Lung (tissue), 12 donors: Measurements from ENCODE around the gene HSP90AB1. TPM values are rescaled to one million over a fixed set of nuclear protein-coding genes. Genes with fewer than 3 reads are reported as not detected.

Experiments
- ATAC-seq: fragments of 200-7000 bp; cut with Tn5 transposase; one replicate; pipeline ENCODE4 v1.9.1; 2020; ENCODE audit warnings: moderate number of reproducible peaks; ENCODE audit not compliant: insufficient read depth, low FRiP score
- DNase-seq, 3 donors: peaks; one replicate each; pipeline ENCODE4 v3.0.0-alpha.2; 2013 to 2017
- H3K27ac ChIP-seq, 2 donors: one replicate each; pipeline ENCODE4 v1.5.1; 2013; ENCODE audit warnings: mild to moderate bottlenecking in 2 of 2, moderate library complexity in 2 of 2, control low read depth in 1 of 2, inconsistent platforms in 1 of 2, low read depth in 1 of 2, low read length in 1 of 2
- H3K27me3 ChIP-seq, 3 donors: one replicate each; pipeline ENCODE4 v1.5.1; 2013; ENCODE audit warnings: low read length in 2 of 3; ENCODE audit not compliant: control insufficient read depth in 3 of 3, insufficient read depth in 3 of 3
- H3K36me3 ChIP-seq, 4 donors: one replicate each; pipeline ENCODE4 v1.5.1; 2013; ENCODE audit warnings: low read length in 4 of 4, mild to moderate bottlenecking in 1 of 4, moderate library complexity in 1 of 4; ENCODE audit not compliant: control insufficient read depth in 4 of 4, insufficient read depth in 4 of 4
- H3K4me1 ChIP-seq, 5 donors: one replicate each; pipeline ENCODE4 v1.5.1; 2013; ENCODE audit warnings: low read length in 5 of 5, mild to moderate bottlenecking in 2 of 5, moderate library complexity in 1 of 5; ENCODE audit not compliant: control insufficient read depth in 5 of 5, insufficient read depth in 5 of 5
- H3K4me3 ChIP-seq: one replicate; pipeline ENCODE4 v1.5.1; 2013; ENCODE audit warnings: mild to moderate bottlenecking, control low read depth, moderate library complexity
- H3K9ac ChIP-seq, 2 donors: one replicate each; pipeline ENCODE4 v1.5.1; 2013; ENCODE audit warnings: low read length in 2 of 2, control low read depth in 1 of 2; ENCODE audit not compliant: insufficient read depth in 1 of 2
- H3K9me3 ChIP-seq, 4 donors: one replicate each; pipeline ENCODE4 v1.5.1; 2013; ENCODE audit warnings: low read length in 3 of 4, mild to moderate bottlenecking in 1 of 4, moderate library complexity in 1 of 4; ENCODE audit not compliant: control insufficient read depth in 4 of 4, insufficient read depth in 3 of 4
- WGBS, 2 donors: extraction: QIAGEN DNeasy Blood & Tissue Kit; methylation state at CpG; one replicate each; pipeline ENCODE4 v1.1.7; 2013; 5-methylcytosine and 5-hydroxymethylcytosine counted together
- polyA plus RNA-seq, 2 donors: library from polyadenylated mRNA; stranded (reverse); fragments of 200-250 nt; gene quantifications; one replicate each; pipeline ENCODE4 v1.2.1, GENCODE V29; 2013
- total RNA-seq, 2 donors: library from RNA; depleted of rRNA in 1 of 2; stranded (reverse); fragments of >200 nt in 1 of 2; gene quantifications; one replicate each; pipeline ENCODE4 v1.2.1, GENCODE V29; 2014 to 2021
- TF ChIP-seq, protein P1 (sequence below): IDR thresholded peaks from 2 replicates; pipeline ENCODE4 v1.5.1; 2012; ENCODE audit warnings: mild to moderate bottlenecking; ENCODE audit errors: control extremely low read depth, extremely low read depth
- donor health status: control.
- donor health status: control.
- donor health status: Bipolar disorder and iron deficiency.
- donor health status: healthy.
- donor health status: DM: yes; HTN: yes; CAD: no.

The HSP90AB1 gene
- total and polyA plus RNA-seq, 4 donors = 289 to 700 (median 509) TPM

- H3K4me1 ChIP-seq = peaks cover 0 to 31% (median 12%) of the 10 kb centered on the region in 5 donors
- no peaks in the 10 kb centered on the region for H3K27me3 ChIP-seq
- H3K4me3 ChIP-seq = no peak overlapping the region
- no peak for DNase-seq
- ATAC-seq = no peak
- peaks cover 10 to 35% (median 26%) of the 10 kb centered on the region in 4 donors for H3K36me3 ChIP-seq
- H3K9me3 ChIP-seq = no peaks in the 10 kb centered on the region
- H3K9ac ChIP-seq = no peak overlapping the region
- H3K27ac ChIP-seq = peak overlapping the region; percentile 89
- WGBS, 2 donors = 84 to 88% methylated on average over 9 of the region's 9 CpGs
- TF ChIP-seq, protein P1, sequence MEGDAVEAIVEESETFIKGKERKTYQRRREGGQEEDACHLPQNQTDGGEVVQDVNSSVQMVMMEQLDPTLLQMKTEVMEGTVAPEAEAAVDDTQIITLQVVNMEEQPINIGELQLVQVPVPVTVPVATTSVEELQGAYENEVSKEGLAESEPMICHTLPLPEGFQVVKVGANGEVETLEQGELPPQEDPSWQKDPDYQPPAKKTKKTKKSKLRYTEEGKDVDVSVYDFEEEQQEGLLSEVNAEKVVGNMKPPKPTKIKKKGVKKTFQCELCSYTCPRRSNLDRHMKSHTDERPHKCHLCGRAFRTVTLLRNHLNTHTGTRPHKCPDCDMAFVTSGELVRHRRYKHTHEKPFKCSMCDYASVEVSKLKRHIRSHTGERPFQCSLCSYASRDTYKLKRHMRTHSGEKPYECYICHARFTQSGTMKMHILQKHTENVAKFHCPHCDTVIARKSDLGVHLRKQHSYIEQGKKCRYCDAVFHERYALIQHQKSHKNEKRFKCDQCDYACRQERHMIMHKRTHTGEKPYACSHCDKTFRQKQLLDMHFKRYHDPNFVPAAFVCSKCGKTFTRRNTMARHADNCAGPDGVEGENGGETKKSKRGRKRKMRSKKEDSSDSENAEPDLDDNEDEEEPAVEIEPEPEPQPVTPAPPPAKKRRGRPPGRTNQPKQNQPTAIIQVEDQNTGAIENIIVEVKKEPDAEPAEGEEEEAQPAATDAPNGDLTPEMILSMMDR = no peak
Measured at GRCh38 chr6:44258325-44258863, 11.5 kb downstream of the HSP90AB1 start.

- TF ChIP-seq, protein P1 = no peak
- no peak overlapping the region for H3K4me3 ChIP-seq
- WGBS, 2 donors = 93 to 97% methylated on average over 3 of the region's 3 CpGs
- H3K27me3 ChIP-seq = no peaks in the 10 kb centered on the region
- DNase-seq = no peak
- peaks cover 5 to 33% (median 22%) of the 10 kb centered on the region in 4 donors for H3K36me3 ChIP-seq
- no peaks in the 10 kb centered on the region for H3K9me3 ChIP-seq
- no peak overlapping the region for H3K9ac ChIP-seq
- no peak for ATAC-seq
- no peak overlapping the region for H3K27ac ChIP-seq
- peaks cover 0 to 36% (median 17%) of the 10 kb centered on the region in 5 donors for H3K4me1 ChIP-seq
Measured at GRCh38 chr6:44258921-44259320, 12.0 kb downstream of the HSP90AB1 start.

- ATAC-seq (no peak), DNase-seq (no peak)
- Histone ChIP-seq H3K4me1 (peaks cover 6 to 45% (median 17%) of the 10 kb centered on the region in 5 donors), H3K9me3 (no peaks in the 10 kb centered on the region), H3K9ac (no peak overlapping the region), H3K27ac (no peak overlapping the region), H3K36me3 (peaks cover 0 to 22% (median 12%) of the 10 kb centered on the region in 4 donors), H3K27me3 (no peaks in the 10 kb centered on the region), H3K4me3 (no peak overlapping the region)
- WGBS, 2 donors = 92 to 97% methylated on average over 8 of the region's 8 CpGs
- TF ChIP-seq, protein P1 = no peak
Measured at GRCh38 chr6:44260011-44260410, 13.1 kb downstream of the HSP90AB1 start.
